Measurements from ENCODE around the gene TNFSF15.

The TNFSF15 gene

GRCh38 chr9:114777821-114778609, 27.8 kb downstream of the TNFSF15 start:
- peaks cover 17% of the 10 kb centered on the region for H3K4me1 ChIP-seq (ENCODE audit: low read length)

GRCh38 chr9:114776683-114777399, 29.0 kb downstream of the TNFSF15 start:
- no peaks in the 10 kb centered on the region for H3K9me2 ChIP-seq (replicated peaks; ENCODE audit: insufficient read depth, low read length)
- no peak overlapping the region for H3K27ac ChIP-seq (ENCODE audit: low read length)
- DNase-seq = no peak
- no peak overlapping the region for H3K9ac ChIP-seq (ENCODE audit: low read length)
- H3K36me3 ChIP-seq (replicated peaks; ENCODE audit: insufficient read depth, low read length) = no peaks in the 10 kb centered on the region
- TF ChIP-seq EZH2phosphoT487 (IDR thresholded peaks at IDR 0.05; ENCODE audit: low read length) = no peak
- no peak for TF ChIP-seq EZH2 (optimal IDR thresholded peaks at IDR 0.05; ENCODE audit: low read depth, low read length)
- TF ChIP-seq CTCF (IDR thresholded peaks at IDR 0.05; ENCODE audit: low read length) = no peak
- no peaks in the 10 kb centered on the region for H4K20me1 ChIP-seq (ENCODE audit: insufficient read depth, low read length)
- no peak overlapping the region for H3K4me3 ChIP-seq (ENCODE audit: low read length)
- no peaks in the 10 kb centered on the region for H3K79me2 ChIP-seq (ENCODE audit: low read length)
- H3K9me3 ChIP-seq (replicated peaks; ENCODE audit: insufficient read depth, low read length) = no peaks in the 10 kb centered on the region
- H2AFZ ChIP-seq (ENCODE audit: low read length) = no peak overlapping the region
- H3K27me3 ChIP-seq (replicated peaks; ENCODE audit: insufficient read depth, low read length) = no peaks in the 10 kb centered on the region
- H3K4me1 ChIP-seq (ENCODE audit: low read length) = peaks cover 17% of the 10 kb centered on the region
- H3F3A ChIP-seq (ENCODE audit: insufficient read depth, low read length) = peaks cover 13% of the 10 kb centered on the region
- H3K4me2 ChIP-seq (ENCODE audit: low read depth, low read length) = no peak overlapping the region

More at GRCh38 chr9:114777821-114778609, 27.8 kb downstream of the TNFSF15 start:
- no peak overlapping the region for H3K4me3 ChIP-seq (ENCODE audit: low read length)
- H3K36me3 ChIP-seq (replicated peaks; ENCODE audit: insufficient read depth, low read length) = no peaks in the 10 kb centered on the region
- no peaks in the 10 kb centered on the region for H3K27me3 ChIP-seq (replicated peaks; ENCODE audit: insufficient read depth, low read length)
- no peak for DNase-seq
- H3F3A ChIP-seq (ENCODE audit: insufficient read depth, low read length) = peaks cover 13% of the 10 kb centered on the region
- H3K9ac ChIP-seq (ENCODE audit: low read length) = no peak overlapping the region
- TF ChIP-seq EZH2 (optimal IDR thresholded peaks at IDR 0.05; ENCODE audit: low read depth, low read length) = no peak
- TF ChIP-seq CTCF (IDR thresholded peaks at IDR 0.05; ENCODE audit: low read length) = no peak
- TF ChIP-seq EZH2phosphoT487 (IDR thresholded peaks at IDR 0.05; ENCODE audit: low read length) = no peak
- no peaks in the 10 kb centered on the region for H4K20me1 ChIP-seq (ENCODE audit: insufficient read depth, low read length)
- H3K9me3 ChIP-seq (replicated peaks; ENCODE audit: insufficient read depth, low read length) = no peaks in the 10 kb centered on the region
- H2AFZ ChIP-seq (ENCODE audit: low read length) = no peak overlapping the region
- H3K79me2 ChIP-seq (ENCODE audit: low read length) = no peaks in the 10 kb centered on the region
- no peak overlapping the region for H3K4me2 ChIP-seq (ENCODE audit: low read depth, low read length)
- H3K9me2 ChIP-seq (replicated peaks; ENCODE audit: insufficient read depth, low read length) = no peaks in the 10 kb centered on the region
- H3K27ac ChIP-seq (ENCODE audit: low read length) = no peak overlapping the region

- H3K9me3 ChIP-seq (replicated peaks; ENCODE audit: insufficient read depth, low read length) = no peaks in the 10 kb centered on the region
- H4K20me1 ChIP-seq (ENCODE audit: insufficient read depth, low read length) = no peaks in the 10 kb centered on the region
- peaks cover 13% of the 10 kb centered on the region for H3F3A ChIP-seq (ENCODE audit: insufficient read depth, low read length)
- DNase-seq = no peak
- no peak overlapping the region for H3K4me2 ChIP-seq (ENCODE audit: low read depth, low read length)
- H3K9me2 ChIP-seq (replicated peaks; ENCODE audit: insufficient read depth, low read length) = no peaks in the 10 kb centered on the region
- H3K27ac ChIP-seq (ENCODE audit: low read length) = no peak overlapping the region
- peaks cover 17% of the 10 kb centered on the region for H3K4me1 ChIP-seq (ENCODE audit: low read length)
- H3K4me3 ChIP-seq (ENCODE audit: low read length) = no peak overlapping the region
- no peak overlapping the region for H3K9ac ChIP-seq (ENCODE audit: low read length)
- H3K27me3 ChIP-seq (replicated peaks; ENCODE audit: insufficient read depth, low read length) = no peaks in the 10 kb centered on the region
- H3K79me2 ChIP-seq (ENCODE audit: low read length) = no peaks in the 10 kb centered on the region
- TF ChIP-seq EZH2phosphoT487 (IDR thresholded peaks at IDR 0.05; ENCODE audit: low read length) (no peak), EZH2 (optimal IDR thresholded peaks at IDR 0.05; ENCODE audit: low read depth, low read length) (no peak), CTCF (IDR thresholded peaks at IDR 0.05; ENCODE audit: low read length) (no peak)
- H2AFZ ChIP-seq (ENCODE audit: low read length) = no peak overlapping the region
- no peaks in the 10 kb centered on the region for H3K36me3 ChIP-seq (replicated peaks; ENCODE audit: insufficient read depth, low read length)
Measured at GRCh38 chr9:114775981-114776380, 29.9 kb downstream of the TNFSF15 start.

Data from MM.1S (cell line).